Neural cell (in vitro differentiated cells): ENCODE measurements around the gene FLRT2. TPM values are rescaled to one million over a fixed set of nuclear protein-coding genes. Genes with fewer than 3 reads are reported as not detected.

Experiments used
- H2AFZ ChIP-seq: fragments of 200-600, 300-800 bp; sonication (generic), shearing (Covaris generic); 2 replicates; pipeline ENCODE4 v1.6.0; 2014; ENCODE audit warnings: low read depth, mild to moderate bottlenecking, antibody characterized with exemption, low read length, moderate library complexity
- H3F3A ChIP-seq: fragments of 200-600 bp; shearing (Covaris generic); 2 replicates; pipeline ENCODE4 v1.6.1; 2016; ENCODE audit warnings: mild to moderate bottlenecking, moderate library complexity, mixed read lengths, antibody characterized with exemption, low read length; ENCODE audit not compliant: insufficient read depth, poor library complexity, severe bottlenecking
- H3K27ac ChIP-seq: fragments of 200-600, 300-800 bp; sonication (generic), shearing (Covaris generic); 2 replicates; pipeline ENCODE4 v1.5.1; 2014; ENCODE audit warnings: mild to moderate bottlenecking, low read length, moderate library complexity
- H3K27me3 ChIP-seq: fragments of 300-800, 200-600 bp; sonication (generic), shearing (Covaris generic); 2 replicates; pipeline ENCODE4 v1.6.0; 2014; ENCODE audit warnings: mild to moderate bottlenecking, low read depth, low read length, moderate library complexity; ENCODE audit not compliant: insufficient read depth
- H3K36me3 ChIP-seq: fragments of 300-800, 200-600 bp; sonication (generic), shearing (Covaris generic); 2 replicates; pipeline ENCODE4 v1.5.1; 2014; ENCODE audit warnings: mild to moderate bottlenecking, antibody characterized with exemption, low read length, moderate library complexity; ENCODE audit not compliant: insufficient read depth
- H3K4me2 ChIP-seq: fragments of 300-800, 200-600 bp; sonication (generic), shearing (Covaris generic); 2 replicates; pipeline ENCODE4 v1.6.0; 2014; ENCODE audit warnings: mild to moderate bottlenecking, low read length
- H3K4me3 ChIP-seq: fragments of 300-800, 200-600 bp; sonication (generic), shearing (Covaris generic); 2 replicates; pipeline ENCODE4 v1.5.1; 2014; ENCODE audit warnings: mild to moderate bottlenecking, low read length, moderate library complexity
- H3K79me2 ChIP-seq: fragments of 200-600 bp; shearing (Covaris generic); replicated peaks from 2 replicates; pipeline ENCODE4 v1.6.0; 2014; ENCODE audit warnings: mild to moderate bottlenecking, low read length, moderate library complexity; ENCODE audit not compliant: insufficient read depth
- H3K9ac ChIP-seq: fragments of 300-800, 200-600 bp; sonication (generic), shearing (Covaris generic); 2 replicates; pipeline ENCODE4 v1.6.1; 2016; ENCODE audit warnings: mild to moderate bottlenecking, low read length, mixed read lengths
- H3K9me2 ChIP-seq: fragments of 200-600 bp; shearing (Covaris generic); 2 replicates; pipeline ENCODE4 v1.6.1; 2016; ENCODE audit warnings: mild to moderate bottlenecking, low read length, mixed read lengths; ENCODE audit not compliant: insufficient read depth
- H3K9me3 ChIP-seq: fragments of 200-600, 300-800 bp; sonication (generic), shearing (Covaris generic); 2 replicates; pipeline ENCODE4 v1.6.1; 2016; ENCODE audit warnings: mild to moderate bottlenecking, mixed run types, low read length, moderate library complexity, mixed read lengths
- H4K20me1 ChIP-seq: fragments of 200-600 bp; shearing (Covaris generic); 2 replicates; pipeline ENCODE4 v1.6.1; 2016; ENCODE audit warnings: mild to moderate bottlenecking, mixed run types; ENCODE audit not compliant: insufficient read depth
- EP300 ChIP-seq: fragments of 450-650 bp; conservative IDR thresholded peaks from 2 replicates; pipeline ENCODE4 v1.6.1; 2014; ENCODE audit warnings: antibody characterized with exemption, mild to moderate bottlenecking, moderate library complexity; ENCODE audit not compliant: poor library complexity, severe bottlenecking
- EZH2 ChIP-seq: fragments of 200-600, 300-800 bp; shearing (Covaris generic), sonication (generic); IDR thresholded peaks from 2 replicates; pipeline ENCODE4 v1.6.1; 2014; ENCODE audit warnings: antibody characterized with exemption, low read length, borderline replicate concordance, mild to moderate bottlenecking; ENCODE audit not compliant: insufficient read depth, poor library complexity, severe bottlenecking
- MXI1 ChIP-seq: fragments of 450-650 bp; conservative IDR thresholded peaks from 2 replicates; pipeline ENCODE4 v1.6.1; 2014; ENCODE audit warnings: antibody characterized with exemption, mild to moderate bottlenecking; ENCODE audit not compliant: poor library complexity, severe bottlenecking
- SMC3 ChIP-seq: fragments of 450-650 bp; conservative IDR thresholded peaks from 2 replicates; pipeline ENCODE4 v1.6.1; 2014; ENCODE audit warnings: antibody characterized with exemption, mild to moderate bottlenecking, moderate library complexity; ENCODE audit not compliant: poor library complexity
- polyA plus RNA-seq: library from polyadenylated mRNA; depleted of rRNA; stranded (reverse); fragments of >200 nt; gene quantifications from 2 replicates; pipeline ENCODE4 v1.2.3, GENCODE V29; 2014

The FLRT2 gene
- polyA plus RNA-seq, 1 donor from 2014 or later = 5.1 TPM

DNA sequence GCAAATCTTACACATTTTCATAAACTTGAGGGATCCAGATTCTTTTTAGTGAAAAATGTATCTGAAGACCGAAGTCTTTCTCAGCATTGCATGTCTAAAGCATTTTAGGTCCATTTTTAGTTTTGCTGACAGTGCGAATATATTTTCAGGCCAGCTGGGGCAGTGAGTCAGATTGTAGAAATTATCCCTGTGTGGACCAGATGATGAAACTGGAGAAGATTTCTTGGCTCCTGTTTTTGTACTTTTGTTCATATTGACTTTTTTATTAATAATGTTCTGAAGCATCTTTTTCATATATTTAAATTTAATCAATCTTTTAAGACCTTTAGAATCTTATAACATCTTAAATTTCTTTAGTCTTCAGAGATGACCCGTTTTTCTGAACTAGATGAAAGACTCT is 173.1 kb downstream of the FLRT2 start:
- H3K79me2 ChIP-seq = no peaks in the 10 kb centered on the region
- H3K9me3 ChIP-seq = no peaks in the 10 kb centered on the region
- H3K9ac ChIP-seq = no peak overlapping the region
- H3F3A ChIP-seq = no peaks in the 10 kb centered on the region
- no peak for TF ChIP-seq EP300
- TF ChIP-seq EZH2 = no peak
- TF ChIP-seq SMC3 = no peak
- TF ChIP-seq MXI1 = no peak
- H2AFZ ChIP-seq = no peak overlapping the region
- no peaks in the 10 kb centered on the region for H3K36me3 ChIP-seq
- H3K9me2 ChIP-seq = no peaks in the 10 kb centered on the region
- no peaks in the 10 kb centered on the region for H3K27me3 ChIP-seq
- H3K4me2 ChIP-seq = no peak overlapping the region
- no peak overlapping the region for H3K4me3 ChIP-seq
- H3K27ac ChIP-seq = no peak overlapping the region
- H4K20me1 ChIP-seq = no peaks in the 10 kb centered on the region
